HCT116 (cell line): ENCODE results near the gene SNX25. TPM values are rescaled to one million over a fixed set of nuclear protein-coding genes. Genes with fewer than 3 reads are reported as not detected.

Source experiments
- ATAC-seq: fragments of 200-7000 bp; cut with Tn5 transposase; 2 replicates; pipeline ENCODE4 v1.9.1; 2020; ENCODE audit warnings: mild to moderate bottlenecking, moderate library complexity
- BruUV-seq: library from RNA; stranded (reverse); fragments of 400-500 nt; replicated peaks from 2 replicates; lab custom pipeline; 2021; lab: Mats Ljungman, UMichigan
- CTCF ChIA-PET: fragments of 300-600 bp; sonication (Branson Sonifier 250); formaldehyde crosslinking; loops from one replicate; lab custom pipeline; 2021; ENCODE audit warnings: antibody characterized with exemption; lab: Charles Lee
- POLR2A ChIA-PET: fragments of 300-600, 350-600 bp; sonication (Branson Sonifier 250); formaldehyde crosslinking; loops from one replicate; lab custom pipeline; 2021; ENCODE audit warnings: antibody characterized with exemption; lab: Charles Lee
- RAD21 ChIA-PET, 2 experiments: fragments of 300-600 bp; sonication (Branson Sonifier 250); formaldehyde crosslinking; loops; one replicate each; lab custom pipeline; 2023; ENCODE audit warnings: low total read pairs in 2 of 2; ENCODE audit not compliant: uncharacterized antibody in 2 of 2, unreplicated experiment in 2 of 2, low non-redundant PET in 1 of 2; lab: Charles Lee
- DNase-seq: peaks from one replicate; pipeline ENCODE4 v3.0.0-alpha.2; 2010; ENCODE audit warnings: low read depth, low spot score
- H2AFZ ChIP-seq: fragments of 200-600 bp; shearing (Covaris generic), sonication (generic); 2 replicates; pipeline ENCODE4 v1.6.1; 2017; ENCODE audit warnings: low read depth, mixed run types, mixed read lengths, antibody characterized with exemption, low read length; ENCODE audit not compliant: poor library complexity, severe bottlenecking
- H3K27ac ChIP-seq: 2 replicates; pipeline ENCODE4 v1.5.1; 2012; ENCODE audit warnings: low read depth, low read length
- H3K27me3 ChIP-seq: fragments of 200-600 bp; sonication (generic); 2 replicates; pipeline ENCODE4 v1.6.1; 2016; ENCODE audit warnings: mixed run types, low read length, mixed read lengths; ENCODE audit not compliant: insufficient read depth
- H3K36me3 ChIP-seq, 2 experiments: fragments of 200-500 bp in 1 of 2; fragments of 200-600 bp in 1 of 2; sonication (Bioruptor generic) in 1 of 2; sonication (generic) in 1 of 2; 2 replicates each; pipeline versions ENCODE4 v1.5.1 to v1.6.1; 2014 to 2016; ENCODE audit warnings: low read length in 2 of 2, inconsistent platforms in 1 of 2, mixed read lengths in 1 of 2, mixed run types in 1 of 2; ENCODE audit not compliant: insufficient read depth in 2 of 2, control insufficient read depth in 1 of 2
- H3K4me1 ChIP-seq, 2 experiments: fragments of 200-600 bp in 1 of 2; sonication (generic) in 1 of 2; 2 replicates each; pipeline versions ENCODE4 v1.5.1 to v1.6.1; 2012 to 2017; ENCODE audit warnings: low read length in 2 of 2, inconsistent platforms in 1 of 2, mild to moderate bottlenecking in 1 of 2, mixed read lengths in 1 of 2, mixed run types in 1 of 2, moderate library complexity in 1 of 2; ENCODE audit not compliant: insufficient read depth in 2 of 2, control insufficient read depth in 1 of 2
- H3K4me2 ChIP-seq: fragments of 200-600 bp; sonication (generic); 2 replicates; pipeline ENCODE4 v1.6.1; 2017; ENCODE audit warnings: mixed run types, low read length, mixed read lengths
- H3K4me3 ChIP-seq, 2 experiments: fragments of 200-600 bp in 1 of 2; sonication (generic) in 1 of 2; replicated peaks in 1 of 2; 2 replicates each; pipeline ENCODE4 v1.5.1; 2011 to 2016; ENCODE audit warnings: low read length in 2 of 2, control low read depth in 1 of 2, low read depth in 1 of 2, mild to moderate bottlenecking in 1 of 2, mixed read lengths in 1 of 2, mixed run types in 1 of 2
- H3K79me2 ChIP-seq: fragments of 200-600 bp; sonication (generic); 2 replicates; pipeline ENCODE4 v1.6.1; 2017; ENCODE audit warnings: mild to moderate bottlenecking, mixed run types, low read length, moderate library complexity, mixed read lengths; ENCODE audit not compliant: insufficient read depth
- H3K9ac ChIP-seq: fragments of 200-600 bp; sonication (generic); 2 replicates; pipeline ENCODE4 v1.6.1; 2016; ENCODE audit warnings: low read length, mixed read lengths
- H3K9me2 ChIP-seq: fragments of 200-600 bp; sonication (generic), shearing (Covaris generic); 2 replicates; pipeline ENCODE4 v1.6.1; 2017; ENCODE audit warnings: mixed run types, mild to moderate bottlenecking, moderate library complexity; ENCODE audit not compliant: insufficient read depth
- H3K9me3 ChIP-seq, 2 experiments: fragments of 200-500 bp in 1 of 2; fragments of 200-600 bp in 1 of 2; sonication (Bioruptor generic) in 1 of 2; sonication (generic) in 1 of 2; 2 replicates each; pipeline ENCODE4 v1.6.1; 2014 to 2017; ENCODE audit warnings: low read length in 2 of 2, mixed read lengths in 2 of 2, inconsistent platforms in 1 of 2, low read depth in 1 of 2, mild to moderate bottlenecking in 1 of 2, mixed run types in 1 of 2, moderate library complexity in 1 of 2; ENCODE audit not compliant: control insufficient read depth in 1 of 2, insufficient read depth in 1 of 2
- H4K20me1 ChIP-seq: fragments of 200-600 bp; sonication (generic), shearing (Covaris generic); 2 replicates; pipeline ENCODE4 v1.6.1; 2017; ENCODE audit warnings: mixed run types, mild to moderate bottlenecking, moderate library complexity; ENCODE audit not compliant: insufficient read depth
- CBX3 ChIP-seq: IDR thresholded peaks from 2 replicates; pipeline ENCODE4 v1.6.1; 2012; ENCODE audit warnings: low read depth
- CEBPB ChIP-seq: IDR thresholded peaks from 2 replicates; pipeline ENCODE4 v1.6.1; 2012; ENCODE audit warnings: low read depth
- ELF1 ChIP-seq: IDR thresholded peaks from 2 replicates; pipeline ENCODE4 v1.6.1; 2012; ENCODE audit warnings: low read depth, borderline replicate concordance
- EZH2 ChIP-seq: fragments of 200-600 bp; sonication (generic); IDR thresholded peaks from 2 replicates; pipeline ENCODE4 v1.6.1; 2017; ENCODE audit warnings: antibody characterized with exemption, mixed run types
- POLR2AphosphoS5 ChIP-seq: IDR thresholded peaks from 2 replicates; pipeline ENCODE4 v1.6.1; 2011; ENCODE audit warnings: mild to moderate bottlenecking, low read depth, low read length, moderate library complexity
- RAD21 ChIP-seq: IDR thresholded peaks from 2 replicates; pipeline ENCODE4 v1.6.1; 2012; ENCODE audit warnings: low read depth, mild to moderate bottlenecking
- REST ChIP-seq: IDR thresholded peaks from 2 replicates; pipeline ENCODE4 v1.6.1; 2012; ENCODE audit warnings: low read depth
- SIN3A ChIP-seq: IDR thresholded peaks from 2 replicates; pipeline ENCODE4 v1.6.1; 2012; ENCODE audit warnings: low read depth
- SP1 ChIP-seq: IDR thresholded peaks from 2 replicates; pipeline ENCODE4 v1.6.1; 2012; ENCODE audit warnings: low read depth
- ZFX ChIP-seq: fragments of 450-650 bp; IDR thresholded peaks from 2 replicates; pipeline ENCODE4 v1.6.1; 2017
- ZNF274 ChIP-seq: fragments of 200-500 bp; sonication (Bioruptor generic); IDR thresholded peaks from 2 replicates; pipeline ENCODE4 v1.6.1; 2014; ENCODE audit warnings: mild to moderate bottlenecking, low read depth, low read length, inconsistent platforms
- intact Hi-C: fragments of 100-400 bp; cut with micrococcal nuclease; formaldehyde crosslinking; loops from 2 replicates; pipeline ENCODE4 v1.10.0; 2022
- total RNA-seq: library from RNA; stranded (reverse); gene quantifications from one replicate; pipeline ENCODE4 v1.2.1, GENCODE V29; 2021; ENCODE audit not compliant: unreplicated experiment
- TF ChIP-seq, protein P1 (sequence below), 3 experiments: fragments of 200-600 bp in 1 of 3; sonication (generic) in 1 of 3; IDR thresholded peaks in 2 of 3; conservative IDR thresholded peaks in 1 of 3; 2 replicates each; pipeline ENCODE4 v1.5.1; 2012 to 2017; ENCODE audit warnings: low read depth in 2 of 3, low read length in 2 of 3, antibody characterized with exemption in 1 of 3, borderline replicate concordance in 1 of 3, control low read depth in 1 of 3, mild to moderate bottlenecking in 1 of 3, mixed read lengths in 1 of 3, mixed run types in 1 of 3, moderate library complexity in 1 of 3; ENCODE audit not compliant: insufficient read depth in 1 of 3
- TF ChIP-seq, protein P2 (sequence below): IDR thresholded peaks from 2 replicates; pipeline ENCODE4 v1.6.1; 2012
- TF ChIP-seq, protein P3 (sequence below): IDR thresholded peaks from 2 replicates; pipeline ENCODE4 v1.6.1; 2011; ENCODE audit warnings: mild to moderate bottlenecking, low read length, moderate library complexity; ENCODE audit not compliant: insufficient replicate concordance; ENCODE audit errors: extremely low read depth

Gene SNX25
- total RNA-seq, 1 experiment from 2014 or later = 20.9 TPM

DNA sequence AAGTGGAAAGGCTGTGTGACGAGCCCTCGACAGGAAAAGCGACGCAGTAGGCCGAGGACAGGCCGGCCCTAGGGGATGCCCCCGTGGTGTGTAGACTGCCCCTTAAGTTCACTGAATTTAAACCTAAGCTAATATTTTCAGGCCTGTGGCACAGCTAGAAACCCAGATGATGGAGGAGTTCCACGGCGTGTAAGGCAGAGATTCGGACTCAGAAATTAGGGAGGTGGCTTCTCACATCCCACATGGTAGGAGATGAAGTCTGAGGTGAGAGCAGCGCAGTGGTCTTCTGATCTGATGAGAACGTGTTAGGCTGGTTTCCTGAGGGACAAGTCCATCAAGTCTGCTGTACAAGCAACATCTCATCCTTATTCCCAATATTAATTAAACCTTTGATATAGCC lies 178.6 kb downstream of the SNX25 start:
- peaks cover 5 to 7% of the 10 kb centered on the region in 2 experiments; a peak in 2 of 4 replicates for H3K4me1 ChIP-seq
- no peaks in the 10 kb centered on the region for H4K20me1 ChIP-seq
- H3K9me2 ChIP-seq = no peaks in the 10 kb centered on the region
- ChIA-PET CTCF (no interaction called here), RAD21 (no interaction called here), POLR2A (no interaction called here)
- no peaks in the 10 kb centered on the region for H3K79me2 ChIP-seq
- no peak overlapping the region for H3K27ac ChIP-seq
- no peaks in the 10 kb centered on the region for H3K36me3 ChIP-seq
- TF ChIP-seq CEBPB (no peak), RAD21 (no peak), ELF1 (no peak), POLR2AphosphoS5 (no peak), CBX3 (no peak), EZH2 (no peak), ZFX (no peak), REST (no peak), SIN3A (no peak), SP1 (no peak), ZNF274 (no peak)
- TF ChIP-seq, protein P1, sequence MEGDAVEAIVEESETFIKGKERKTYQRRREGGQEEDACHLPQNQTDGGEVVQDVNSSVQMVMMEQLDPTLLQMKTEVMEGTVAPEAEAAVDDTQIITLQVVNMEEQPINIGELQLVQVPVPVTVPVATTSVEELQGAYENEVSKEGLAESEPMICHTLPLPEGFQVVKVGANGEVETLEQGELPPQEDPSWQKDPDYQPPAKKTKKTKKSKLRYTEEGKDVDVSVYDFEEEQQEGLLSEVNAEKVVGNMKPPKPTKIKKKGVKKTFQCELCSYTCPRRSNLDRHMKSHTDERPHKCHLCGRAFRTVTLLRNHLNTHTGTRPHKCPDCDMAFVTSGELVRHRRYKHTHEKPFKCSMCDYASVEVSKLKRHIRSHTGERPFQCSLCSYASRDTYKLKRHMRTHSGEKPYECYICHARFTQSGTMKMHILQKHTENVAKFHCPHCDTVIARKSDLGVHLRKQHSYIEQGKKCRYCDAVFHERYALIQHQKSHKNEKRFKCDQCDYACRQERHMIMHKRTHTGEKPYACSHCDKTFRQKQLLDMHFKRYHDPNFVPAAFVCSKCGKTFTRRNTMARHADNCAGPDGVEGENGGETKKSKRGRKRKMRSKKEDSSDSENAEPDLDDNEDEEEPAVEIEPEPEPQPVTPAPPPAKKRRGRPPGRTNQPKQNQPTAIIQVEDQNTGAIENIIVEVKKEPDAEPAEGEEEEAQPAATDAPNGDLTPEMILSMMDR (IDR thresholded peaks at IDR 0.05 in 2 of 3, conservative IDR thresholded peaks at IDR 0.05 in 1 of 3; ENCODE audit: borderline replicate concordance in 1 of 3, insufficient read depth in 1 of 3, low read depth in 2 of 3, low read length in 2 of 3) = no peak
- TF ChIP-seq, protein P2, sequence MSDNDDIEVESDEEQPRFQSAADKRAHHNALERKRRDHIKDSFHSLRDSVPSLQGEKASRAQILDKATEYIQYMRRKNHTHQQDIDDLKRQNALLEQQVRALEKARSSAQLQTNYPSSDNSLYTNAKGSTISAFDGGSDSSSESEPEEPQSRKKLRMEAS = no peak
- TF ChIP-seq, protein P3, sequence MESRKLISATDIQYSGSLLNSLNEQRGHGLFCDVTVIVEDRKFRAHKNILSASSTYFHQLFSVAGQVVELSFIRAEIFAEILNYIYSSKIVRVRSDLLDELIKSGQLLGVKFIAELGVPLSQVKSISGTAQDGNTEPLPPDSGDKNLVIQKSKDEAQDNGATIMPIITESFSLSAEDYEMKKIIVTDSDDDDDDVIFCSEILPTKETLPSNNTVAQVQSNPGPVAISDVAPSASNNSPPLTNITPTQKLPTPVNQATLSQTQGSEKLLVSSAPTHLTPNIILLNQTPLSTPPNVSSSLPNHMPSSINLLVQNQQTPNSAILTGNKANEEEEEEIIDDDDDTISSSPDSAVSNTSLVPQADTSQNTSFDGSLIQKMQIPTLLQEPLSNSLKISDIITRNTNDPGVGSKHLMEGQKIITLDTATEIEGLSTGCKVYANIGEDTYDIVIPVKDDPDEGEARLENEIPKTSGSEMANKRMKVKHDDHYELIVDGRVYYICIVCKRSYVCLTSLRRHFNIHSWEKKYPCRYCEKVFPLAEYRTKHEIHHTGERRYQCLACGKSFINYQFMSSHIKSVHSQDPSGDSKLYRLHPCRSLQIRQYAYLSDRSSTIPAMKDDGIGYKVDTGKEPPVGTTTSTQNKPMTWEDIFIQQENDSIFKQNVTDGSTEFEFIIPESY = no peak
- intact Hi-C loops = no loop called here
- BruUV-seq = no TSS peak
- DNase-seq = no peak
- H3K4me2 ChIP-seq = no peak overlapping the region
- no peaks in the 10 kb centered on the region for H3K9me3 ChIP-seq
- H3K27me3 ChIP-seq = no peaks in the 10 kb centered on the region
- no peak overlapping the region for H2AFZ ChIP-seq
- H3K4me3 ChIP-seq = no peak overlapping the region
- ATAC-seq = no peak
- no peak overlapping the region for H3K9ac ChIP-seq
